ENCODE data around the gene PTCH2. TPM values are rescaled to one million over a fixed set of nuclear protein-coding genes. Genes with fewer than 3 reads are reported as not detected.

PTCH2 gene
- total RNA-seq, 2 donors from 2014 or later = 0.32 to 31.9 TPM

- no peaks in the 10 kb centered on the region for H3K36me3 ChIP-seq
- no peak overlapping the region for H3K4me3 ChIP-seq
- H3K4me1 ChIP-seq (replicated peaks) = no peaks in the 10 kb centered on the region
- no peak overlapping the region for H3K27ac ChIP-seq
- no peak for DNase-seq (ENCODE audit: low spot score)
- intact Hi-C loops (cut with DNase I) = no loop called here
- TF ChIP-seq CTCF (IDR thresholded peaks at IDR 0.05) (no peak), POLR2A (IDR thresholded peaks at IDR 0.05) (no peak), POLR2AphosphoS5 (IDR thresholded peaks at IDR 0.05) (no peak)
- no peaks in the 10 kb centered on the region for H3K27me3 ChIP-seq (replicated peaks; ENCODE audit: insufficient read depth)
- H3K9me3 ChIP-seq = no peaks in the 10 kb centered on the region
- WGBS = 95% methylated on average over 1 of the region's 1 CpG
Observed at GRCh38 chr1:44851308-44851707, 8.3 kb upstream of the PTCH2 start.

- H3K36me3 ChIP-seq = no peaks in the 10 kb centered on the region
- WGBS = 60% methylated on average over 2 of the region's 2 CpGs
- H3K4me1 ChIP-seq (replicated peaks) = no peaks in the 10 kb centered on the region
- no peaks in the 10 kb centered on the region for H3K9me3 ChIP-seq
- H3K27me3 ChIP-seq (replicated peaks; ENCODE audit: insufficient read depth) = no peaks in the 10 kb centered on the region
- no peak for DNase-seq (ENCODE audit: low spot score)
- intact Hi-C loops (cut with DNase I) = no loop called here
- no peak overlapping the region for H3K4me3 ChIP-seq
- TF ChIP-seq POLR2A (IDR thresholded peaks at IDR 0.05) (no peak), CTCF (IDR thresholded peaks at IDR 0.05) (no peak), POLR2AphosphoS5 (IDR thresholded peaks at IDR 0.05) (no peak)
- H3K27ac ChIP-seq = no peak overlapping the region
Observed at GRCh38 chr1:44849575-44850132, 6.6 kb upstream of the PTCH2 start.

GRCh38 chr1:44848456-44849181 is 5.6 kb upstream of the PTCH2 start:
- Histone ChIP-seq H3K27me3 (replicated peaks; ENCODE audit: insufficient read depth) (no peaks in the 10 kb centered on the region), H3K36me3 (no peaks in the 10 kb centered on the region), H3K27ac (no peak overlapping the region), H3K4me3 (no peak overlapping the region), H3K9me3 (no peaks in the 10 kb centered on the region), H3K4me1 (replicated peaks) (no peaks in the 10 kb centered on the region)
- WGBS = 61% methylated on average over 7 of the region's 7 CpGs
- TF ChIP-seq POLR2AphosphoS5 (IDR thresholded peaks at IDR 0.05) (no peak), POLR2A (IDR thresholded peaks at IDR 0.05) (no peak), CTCF (IDR thresholded peaks at IDR 0.05) (no peak)
- no peak for DNase-seq (ENCODE audit: low spot score)
- intact Hi-C loops (cut with DNase I) = no loop called here

- no peak for DNase-seq (ENCODE audit: low spot score)
- no peaks in the 10 kb centered on the region for H3K4me1 ChIP-seq (replicated peaks)
- H3K27ac ChIP-seq = no peak overlapping the region
- no peaks in the 10 kb centered on the region for H3K27me3 ChIP-seq (replicated peaks; ENCODE audit: insufficient read depth)
- no peaks in the 10 kb centered on the region for H3K9me3 ChIP-seq
- no peak for TF ChIP-seq CTCF (IDR thresholded peaks at IDR 0.05)
- no peak for TF ChIP-seq POLR2A (IDR thresholded peaks at IDR 0.05)
- no peak for TF ChIP-seq POLR2AphosphoS5 (IDR thresholded peaks at IDR 0.05)
- intact Hi-C loops (cut with DNase I) = no loop called here
- H3K36me3 ChIP-seq = no peaks in the 10 kb centered on the region
- WGBS = 86% methylated on average over 1 of the region's 1 CpG
- no peak overlapping the region for H3K4me3 ChIP-seq
Observed at GRCh38 chr1:44847845-44848244, 4.8 kb upstream of the PTCH2 start.

DNA sequence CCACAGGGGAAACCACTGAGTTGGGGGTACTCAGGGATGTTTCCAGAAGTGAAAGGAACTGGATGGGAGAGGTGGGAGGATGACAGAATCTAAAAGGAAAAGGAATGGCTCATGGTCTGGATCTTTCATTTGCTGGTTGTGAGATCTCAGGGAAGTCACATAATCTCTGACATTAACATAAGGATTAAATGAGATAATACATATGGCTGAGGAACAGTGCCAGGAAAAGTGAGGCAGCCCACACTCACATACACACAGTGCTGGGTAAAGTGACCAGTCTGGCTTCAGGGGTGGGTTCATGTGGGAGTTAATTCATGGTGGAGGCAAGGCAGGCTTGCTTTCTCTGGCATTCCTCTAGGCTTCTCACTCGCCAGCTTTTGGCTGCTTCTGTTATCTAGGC is 3.9 kb upstream of the PTCH2 start:
- Histone ChIP-seq H3K36me3 (no peaks in the 10 kb centered on the region), H3K9me3 (no peaks in the 10 kb centered on the region), H3K27me3 (replicated peaks; ENCODE audit: insufficient read depth) (no peaks in the 10 kb centered on the region), H3K4me3 (no peak overlapping the region), H3K4me1 (replicated peaks) (no peaks in the 10 kb centered on the region), H3K27ac (no peak overlapping the region)
- intact Hi-C loops (cut with DNase I) = no loop called here
- DNase-seq (ENCODE audit: low spot score) = no peak
- TF ChIP-seq POLR2AphosphoS5 (IDR thresholded peaks at IDR 0.05) = no peak
- TF ChIP-seq POLR2A (IDR thresholded peaks at IDR 0.05) = no peak
- TF ChIP-seq CTCF (IDR thresholded peaks at IDR 0.05) = no peak
- WGBS = 86% methylated on average over 1 of the region's 1 CpG

Data from prostate gland (tissue), 2 donors.